GM19238 (cell line): ENCODE results near the gene MESP2.

Experiments used
- DNase-seq: peaks from one replicate; pipeline ENCODE4 v3.0.0; 2011; ENCODE audit warnings: low spot score; ENCODE audit not compliant: insufficient read length

The MESP2 gene, protein sequence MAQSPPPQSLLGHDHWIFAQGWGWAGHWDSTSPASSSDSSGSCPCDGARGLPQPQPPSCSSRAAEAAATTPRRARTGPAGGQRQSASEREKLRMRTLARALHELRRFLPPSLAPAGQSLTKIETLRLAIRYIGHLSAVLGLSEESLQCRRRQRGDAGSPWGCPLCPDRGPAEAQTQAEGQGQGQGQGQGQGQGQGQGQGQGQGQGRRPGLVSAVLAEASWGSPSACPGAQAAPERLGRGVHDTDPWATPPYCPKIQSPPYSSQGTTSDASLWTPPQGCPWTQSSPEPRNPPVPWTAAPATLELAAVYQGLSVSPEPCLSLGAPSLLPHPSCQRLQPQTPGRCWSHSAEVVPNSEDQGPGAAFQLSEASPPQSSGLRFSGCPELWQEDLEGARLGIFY

DNA sequence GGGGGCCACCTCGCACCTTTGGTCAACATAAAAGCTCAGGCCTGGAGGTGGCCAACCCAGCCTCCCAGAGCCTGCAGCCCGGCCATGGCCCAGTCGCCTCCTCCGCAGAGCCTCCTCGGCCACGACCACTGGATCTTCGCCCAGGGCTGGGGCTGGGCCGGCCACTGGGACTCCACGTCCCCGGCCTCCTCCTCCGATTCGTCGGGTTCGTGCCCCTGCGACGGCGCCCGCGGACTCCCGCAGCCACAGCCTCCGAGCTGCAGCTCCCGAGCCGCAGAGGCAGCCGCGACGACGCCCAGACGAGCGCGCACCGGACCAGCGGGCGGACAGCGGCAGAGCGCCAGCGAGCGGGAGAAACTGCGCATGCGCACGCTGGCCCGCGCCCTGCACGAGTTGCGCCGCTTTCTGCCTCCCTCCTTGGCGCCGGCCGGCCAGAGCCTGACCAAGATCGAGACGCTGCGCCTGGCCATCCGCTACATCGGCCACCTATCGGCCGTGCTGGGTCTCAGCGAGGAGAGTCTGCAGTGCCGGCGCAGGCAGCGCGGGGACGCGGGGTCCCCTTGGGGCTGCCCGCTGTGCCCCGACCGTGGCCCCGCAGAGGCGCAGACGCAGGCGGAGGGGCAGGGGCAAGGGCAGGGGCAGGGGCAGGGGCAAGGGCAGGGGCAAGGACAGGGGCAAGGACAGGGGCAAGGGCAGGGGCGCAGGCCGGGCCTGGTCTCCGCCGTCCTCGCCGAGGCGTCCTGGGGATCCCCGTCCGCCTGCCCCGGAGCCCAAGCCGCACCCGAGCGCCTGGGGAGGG, at the start of gene MESP2:
MESP2 (plus strand) TSS at position 59 of the 799 bp plus-strand sequence; CDS start at position 85, 26 bp downstream.
- DNase-seq, result peak; percentile 61

DNA sequence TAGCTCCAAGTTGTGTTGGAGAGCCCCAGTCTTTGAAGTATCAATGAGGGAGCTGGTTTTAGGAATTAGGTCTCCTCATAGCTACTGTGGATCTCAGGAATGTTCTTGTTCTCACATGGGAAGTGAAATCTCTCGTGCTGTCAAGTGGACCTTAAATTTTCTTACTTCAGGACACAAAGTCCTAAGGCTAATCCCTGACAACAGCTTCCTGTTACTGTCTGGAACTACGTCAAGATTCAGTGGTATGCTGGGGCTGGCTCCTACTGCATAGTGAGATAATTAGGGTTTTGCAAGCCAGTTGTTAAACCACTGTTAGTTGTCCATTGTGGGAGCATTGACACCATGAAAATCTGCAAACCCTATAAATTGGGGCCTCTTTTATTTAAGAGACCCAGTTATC, 47.9 kb upstream of the MESP2 start:
- DNase-seq, result no peak

DNA sequence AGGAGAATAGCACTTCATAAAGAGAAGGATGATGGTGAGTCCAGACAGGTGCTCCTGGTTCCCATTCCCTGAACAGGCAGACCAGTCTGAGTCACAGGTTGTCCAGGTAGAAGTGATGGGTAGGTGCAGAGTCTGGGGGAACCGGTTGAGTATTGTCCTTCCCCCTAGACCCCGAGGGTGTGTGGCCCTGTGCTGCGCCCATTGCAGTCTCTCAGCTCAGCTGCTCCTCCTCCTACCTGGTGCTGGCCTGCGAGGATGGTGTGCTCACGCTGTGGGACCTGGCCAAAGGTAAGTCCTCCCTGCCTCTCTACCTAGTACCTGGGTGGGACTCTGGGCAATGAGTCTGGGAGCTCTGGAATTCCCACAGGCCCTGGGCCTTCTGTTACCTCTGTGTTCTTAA, 44.9 kb upstream of the MESP2 start:
- no peak for DNase-seq

DNA sequence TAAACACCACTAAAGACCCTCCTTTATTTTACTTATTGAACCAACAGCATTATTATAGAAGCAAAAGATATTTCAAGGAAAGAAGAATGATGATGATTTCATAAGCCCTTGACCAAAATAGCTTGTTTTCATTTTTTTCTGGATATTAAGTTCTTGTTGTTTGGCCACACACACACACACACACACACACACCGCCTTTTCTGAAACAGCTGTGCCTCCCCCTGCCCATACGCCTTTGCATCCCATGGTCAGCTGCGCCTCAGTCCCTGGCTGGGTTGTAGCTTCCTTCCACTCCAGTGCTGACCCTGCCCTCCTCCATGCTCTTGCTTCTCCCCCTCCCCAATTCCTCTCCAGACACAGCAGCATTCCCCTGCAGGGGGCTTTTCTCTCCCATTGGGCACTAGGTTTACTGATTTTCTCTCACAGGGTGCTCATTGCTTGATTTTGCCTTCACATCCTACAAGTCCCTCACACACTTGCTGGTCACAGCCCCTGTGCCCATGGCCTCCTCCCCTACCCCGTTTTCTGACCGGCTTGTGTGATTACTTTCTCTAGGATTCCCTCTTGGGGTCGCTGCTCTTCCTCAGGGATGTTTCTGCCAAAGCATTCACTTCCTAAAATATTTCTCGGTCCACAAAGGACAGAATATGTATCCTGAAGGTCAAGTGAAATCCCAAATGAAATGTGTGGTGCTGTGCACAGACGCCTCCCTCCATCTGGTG, 43.5 kb upstream of the MESP2 start:
- DNase-seq, result no peak

DNA sequence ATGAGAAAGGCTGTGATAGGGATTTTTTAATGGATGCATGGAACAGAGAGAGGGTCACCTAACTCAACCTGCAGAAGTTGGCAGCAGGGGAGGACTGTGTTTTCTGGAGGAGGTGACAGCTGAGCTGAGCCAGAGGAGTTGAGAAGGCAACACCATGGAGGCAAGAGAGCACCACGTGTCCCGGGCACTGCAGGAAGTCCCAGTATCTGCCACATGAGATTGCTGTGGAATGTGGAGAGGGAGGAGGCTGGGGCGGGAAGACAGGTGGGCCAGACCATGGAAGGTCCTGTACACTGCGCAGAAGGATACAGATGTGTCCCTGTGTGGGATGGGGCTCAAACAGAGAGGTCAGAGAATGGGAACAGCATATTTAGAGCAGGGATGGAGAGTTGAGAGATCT, 40.4 kb upstream of the MESP2 start:
- no peak for DNase-seq

DNA sequence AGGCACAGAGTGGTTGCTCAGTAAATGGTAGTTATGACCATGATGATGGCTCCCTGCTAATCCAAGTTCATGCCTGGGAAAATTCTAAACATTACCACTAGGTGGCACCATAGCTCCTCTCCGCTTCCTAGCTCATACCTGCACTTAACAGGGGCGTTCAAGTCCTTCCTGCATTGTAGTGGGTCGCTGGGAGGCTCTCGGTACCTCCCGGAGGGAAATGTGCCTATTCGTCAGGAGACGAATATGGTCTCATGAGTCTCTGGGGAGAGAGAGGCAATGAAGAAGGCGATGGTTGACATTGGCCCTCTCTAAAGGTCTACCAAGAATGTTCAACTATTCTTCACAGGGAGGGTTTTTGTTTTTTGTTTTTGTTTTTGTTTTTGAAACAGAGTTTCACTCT, 36.0 kb upstream of the MESP2 start:
- DNase-seq, result peak; percentile 71

DNA sequence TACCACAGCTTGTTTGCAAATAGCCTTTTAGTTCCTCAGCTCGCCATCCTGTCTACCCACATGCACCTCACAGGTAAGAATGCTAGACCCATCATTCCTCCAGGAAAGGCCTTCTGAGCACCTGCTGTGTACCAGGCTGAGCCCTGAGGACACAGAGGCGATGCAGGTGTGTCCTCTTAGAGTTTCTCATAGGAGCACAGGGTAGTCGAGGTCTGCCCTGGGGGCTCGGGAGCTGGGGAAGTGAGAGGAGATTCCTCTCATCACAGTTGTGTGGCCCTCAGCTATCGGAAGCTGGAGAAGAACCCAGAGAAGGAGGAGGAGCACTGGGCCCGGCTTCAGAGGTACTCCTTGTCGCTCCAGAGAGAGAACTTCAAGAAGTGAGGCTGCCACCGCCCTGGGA, 33.1 kb upstream of the MESP2 start:
- DNase-seq, result no peak

DNA sequence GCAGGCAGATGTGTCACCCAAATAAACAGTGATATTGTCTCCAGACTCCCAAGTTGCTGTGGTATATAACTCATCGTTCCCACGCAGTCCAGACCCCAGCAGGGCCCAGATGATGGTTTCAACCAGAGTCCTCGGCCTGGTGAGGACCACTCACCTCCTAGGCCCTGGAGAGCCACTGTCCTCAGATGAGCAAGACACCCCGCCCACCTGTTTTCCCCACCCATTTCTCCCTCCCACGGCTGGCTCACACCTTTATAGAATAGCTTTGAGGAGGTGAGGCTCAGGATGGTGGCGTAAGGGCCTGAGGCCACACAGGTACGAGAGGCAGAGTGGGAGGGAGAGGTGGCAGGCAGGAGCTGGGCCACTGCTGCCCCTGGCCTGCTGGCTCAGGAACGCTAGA, 32.5 kb upstream of the MESP2 start:
- no peak for DNase-seq

DNA sequence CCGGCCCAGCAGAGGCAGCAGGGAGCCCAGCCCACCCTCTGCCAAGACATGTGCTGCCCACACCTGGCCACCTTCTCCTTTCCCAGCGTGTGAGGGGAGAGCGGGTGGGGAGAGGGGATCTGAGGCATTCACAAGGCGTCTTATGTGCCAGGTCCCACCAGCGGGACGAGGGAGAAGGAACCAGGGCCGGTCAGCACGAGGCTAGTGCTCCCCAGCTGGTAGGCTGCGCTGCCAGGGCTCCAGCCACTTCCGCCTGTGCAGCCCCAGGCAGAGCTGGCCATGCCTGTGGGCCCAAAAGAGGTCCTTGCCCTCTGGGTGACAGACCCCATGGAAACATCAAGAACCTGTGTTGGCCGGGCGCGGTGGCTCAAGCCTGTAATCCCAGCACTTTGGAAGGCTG, 31.0 kb upstream of the MESP2 start:
- DNase-seq, result no peak

DNA sequence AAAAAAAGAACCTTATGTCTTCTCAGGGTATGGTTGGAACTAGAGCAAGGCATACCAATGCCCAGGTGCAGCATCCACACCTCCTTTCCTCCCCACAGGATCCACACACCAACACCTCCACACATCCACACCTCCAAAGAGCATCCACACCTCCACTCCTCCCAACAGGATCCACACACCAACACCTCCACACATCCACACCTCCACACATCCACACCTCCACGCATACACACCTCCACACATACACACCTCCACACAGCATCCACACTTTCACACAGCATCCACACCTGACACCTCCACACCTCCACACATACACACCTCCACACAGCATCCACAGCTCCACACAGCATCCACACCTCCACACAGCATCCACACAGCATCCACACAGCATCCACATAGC, 30.4 kb upstream of the MESP2 start:
- no peak for DNase-seq

DNA sequence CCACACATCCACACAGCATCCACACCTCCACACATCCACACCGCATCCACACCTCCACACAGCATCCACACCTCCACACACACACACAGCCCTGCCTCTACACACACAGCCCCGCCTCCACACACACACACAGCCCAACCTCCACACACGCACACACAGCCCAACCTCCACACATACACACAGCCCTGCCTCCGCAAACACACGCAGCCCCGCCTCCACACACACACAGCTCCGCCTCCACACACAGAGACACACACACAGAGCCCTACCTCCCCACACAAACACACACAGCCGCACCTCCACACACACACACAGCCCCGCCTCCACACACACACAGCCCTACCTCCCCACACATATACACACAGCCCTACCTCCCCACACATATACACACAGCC, 29.7 kb upstream of the MESP2 start:
- DNase-seq, result no peak

DNA sequence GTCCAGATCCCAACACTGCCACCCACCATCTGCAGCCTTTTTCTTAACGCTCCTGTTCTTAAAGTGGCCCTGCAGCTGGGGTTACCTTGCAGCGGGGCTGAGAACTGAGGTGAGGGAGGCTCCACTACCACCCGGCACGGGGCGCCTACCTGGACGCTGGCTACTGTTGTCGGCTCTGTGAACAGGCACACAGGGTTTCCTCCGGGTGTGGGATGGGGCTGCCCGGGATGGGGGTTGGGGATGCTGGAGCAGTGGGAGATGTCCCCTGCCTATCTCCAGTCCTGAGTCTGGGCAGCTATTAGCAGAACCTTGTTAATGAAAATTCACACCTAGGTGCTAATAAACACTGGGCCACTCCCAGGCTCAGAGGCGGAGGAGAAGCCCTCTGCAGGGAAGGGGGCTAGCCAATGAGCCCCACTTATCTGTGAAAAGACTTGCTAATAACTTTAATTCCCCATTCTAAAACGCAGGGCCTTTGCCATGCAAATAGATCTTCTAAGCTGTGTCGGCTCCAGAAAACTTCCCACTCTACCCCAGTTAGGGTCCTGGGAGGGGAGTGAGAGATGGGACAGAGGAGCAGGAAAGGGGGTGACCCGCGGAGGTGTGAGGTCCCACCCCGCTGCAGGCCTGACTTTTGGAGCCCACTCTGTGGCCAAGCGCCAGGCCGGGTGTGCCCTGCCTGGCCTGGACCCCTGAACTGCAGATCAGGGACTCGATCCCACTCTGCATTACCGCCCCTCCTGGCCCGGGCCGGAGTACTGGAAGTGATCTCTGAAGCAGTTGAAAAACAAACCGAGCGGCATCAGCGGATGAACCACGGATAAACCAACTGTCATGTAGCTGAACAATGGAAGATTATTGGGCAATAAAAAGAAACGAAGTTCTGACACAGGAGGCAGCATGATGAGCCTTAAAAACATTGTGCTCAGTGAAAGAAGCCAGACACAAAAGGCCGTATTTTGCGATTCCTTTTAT, 28.1 kb upstream of the MESP2 start:
- DNase-seq, result no peak

DNA sequence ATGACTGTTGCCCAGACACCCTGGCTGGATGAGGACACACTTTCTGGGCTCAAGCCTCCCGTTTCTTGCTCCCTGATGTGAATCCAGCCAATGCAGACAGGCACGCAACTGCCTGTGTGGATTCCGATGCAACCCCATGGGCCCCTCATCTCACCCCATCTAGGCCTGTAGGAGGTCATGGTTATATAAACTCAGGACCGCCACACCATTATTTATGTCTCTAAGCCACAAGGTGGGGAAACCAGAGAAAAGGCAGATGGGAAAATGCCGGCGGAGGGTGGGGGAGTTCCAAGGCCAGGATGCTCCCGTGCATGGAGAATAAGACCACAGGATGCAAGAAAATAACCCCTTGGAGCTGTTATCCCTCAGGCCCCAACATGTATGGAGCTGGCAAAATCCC, 27.1 kb upstream of the MESP2 start:
- no peak for DNase-seq

DNA sequence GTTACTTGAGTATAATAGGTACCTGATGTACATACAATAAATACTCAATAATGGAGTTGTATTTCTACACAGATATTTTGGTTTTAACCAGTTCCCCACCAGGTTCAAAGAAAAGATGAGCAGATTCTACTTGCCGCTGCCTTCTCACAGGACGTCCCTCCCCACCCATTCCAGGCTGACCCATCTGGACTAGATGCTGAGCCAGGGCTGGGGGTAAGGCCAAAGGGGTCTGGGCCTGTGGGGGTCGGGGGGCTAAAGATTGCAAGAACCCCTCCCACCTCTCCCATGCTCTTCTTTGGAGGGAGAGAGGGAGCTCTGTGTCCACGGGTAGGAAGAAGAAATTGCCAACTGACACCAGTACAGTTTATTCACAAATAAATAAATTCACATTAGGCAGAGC, 26.6 kb upstream of the MESP2 start:
- DNase-seq, result no peak

DNA sequence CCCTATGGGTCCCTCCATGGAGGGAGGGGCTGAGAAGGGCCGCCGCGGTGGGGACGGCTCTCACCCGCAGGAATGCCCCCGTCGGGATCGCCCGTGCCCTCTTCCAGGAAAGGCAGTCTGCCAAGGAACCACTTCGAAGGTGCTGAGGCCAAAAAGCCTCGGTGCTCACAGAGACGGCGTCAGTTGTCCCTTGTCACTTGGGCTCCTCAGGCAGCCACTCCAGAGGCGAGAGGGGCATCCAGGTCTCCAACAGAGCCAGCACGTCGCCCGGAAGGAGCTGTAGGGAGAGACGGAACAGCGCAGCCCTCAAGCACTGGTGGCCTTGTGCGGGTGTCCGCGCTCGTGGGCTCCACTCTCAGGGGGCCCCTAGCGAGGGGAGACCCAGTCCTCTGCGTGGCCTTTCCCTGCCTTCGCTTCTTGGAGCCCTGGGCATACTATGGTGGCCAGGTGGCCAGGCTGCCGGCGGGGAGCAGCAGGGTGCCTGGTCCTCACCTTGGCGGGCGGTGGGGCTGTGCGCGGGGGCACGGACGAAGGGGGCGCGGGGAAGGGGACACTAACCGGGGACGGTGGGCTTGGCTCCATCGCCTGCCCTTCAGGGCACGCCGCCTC, 26.1 kb upstream of the MESP2 start:
- DNase-seq, result no peak

DNA sequence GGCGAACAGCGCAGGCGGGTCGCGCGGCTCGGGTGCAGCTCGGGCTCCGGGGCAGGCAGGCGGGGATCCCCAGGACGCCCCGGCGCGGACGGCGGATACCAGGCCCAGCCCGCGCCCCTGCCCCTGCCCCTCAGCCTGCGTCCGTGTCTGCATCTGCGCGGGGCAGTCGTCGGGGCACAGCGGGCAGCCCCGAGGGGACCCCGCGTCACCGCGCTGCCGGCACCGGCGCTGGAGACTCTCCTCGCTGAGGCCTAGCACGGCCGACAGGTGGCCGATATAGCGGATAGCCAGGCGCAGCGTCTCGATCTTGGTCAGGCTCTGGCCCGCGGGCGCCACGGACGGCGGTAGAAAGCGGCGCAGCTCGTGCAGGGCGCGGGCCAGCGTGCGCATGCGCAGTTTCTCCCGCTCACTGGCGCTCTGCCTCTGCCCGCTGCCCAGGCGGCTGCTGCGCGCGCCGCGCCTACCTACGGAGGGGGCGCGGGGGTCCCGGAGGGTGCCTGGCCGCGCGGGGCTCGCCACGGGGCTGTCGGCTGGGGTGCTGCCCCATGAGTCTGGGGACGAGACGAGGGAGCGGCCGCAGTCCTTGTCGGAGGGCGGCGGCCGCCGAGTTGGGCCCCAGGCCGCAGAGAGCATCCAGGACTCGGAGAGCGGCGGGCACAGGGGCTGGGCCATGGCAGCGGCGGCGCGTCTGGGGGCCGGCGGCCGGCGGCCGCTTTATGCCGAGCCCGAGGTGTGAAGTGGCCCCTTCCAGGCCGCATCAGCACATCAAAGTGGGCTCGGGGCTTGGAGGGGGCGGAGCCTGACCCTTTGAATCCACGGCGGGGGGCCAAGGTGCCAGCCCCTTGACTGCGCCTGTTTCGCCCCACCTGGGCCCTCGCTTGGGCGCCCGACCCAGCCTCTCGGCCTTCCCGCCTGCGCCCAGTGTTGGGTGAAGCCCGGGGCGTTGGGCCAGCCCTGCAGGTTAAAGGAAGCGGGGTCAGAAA, 25.3 kb upstream of the MESP2 start, which contains the start of gene MESP1:
MESP1 (minus strand) TSS at position 690 of the 983 bp plus-strand sequence; CDS start at position 672, 18 bp downstream.
- peak; percentile 96 for DNase-seq

DNA sequence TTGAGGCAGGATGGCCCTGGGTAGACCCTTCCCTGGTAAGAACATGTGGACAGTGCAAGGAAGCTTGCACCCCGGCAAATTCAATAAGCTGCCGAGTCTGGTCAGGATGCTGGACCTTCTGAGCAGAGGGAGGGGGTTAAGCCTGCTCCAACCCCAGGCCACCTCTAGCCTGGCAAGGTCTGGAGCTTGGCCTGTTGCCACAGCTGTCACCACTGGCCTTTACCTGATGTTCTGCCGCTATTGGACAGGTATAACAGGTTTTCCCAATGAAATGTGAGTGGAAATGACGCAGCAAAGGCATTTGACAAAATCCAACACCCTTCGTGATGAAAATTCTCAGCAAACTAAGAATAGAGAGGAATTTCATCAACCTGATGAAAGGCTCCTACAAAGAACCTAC, 24.4 kb upstream of the MESP2 start:
- DNase-seq, result no peak

DNA sequence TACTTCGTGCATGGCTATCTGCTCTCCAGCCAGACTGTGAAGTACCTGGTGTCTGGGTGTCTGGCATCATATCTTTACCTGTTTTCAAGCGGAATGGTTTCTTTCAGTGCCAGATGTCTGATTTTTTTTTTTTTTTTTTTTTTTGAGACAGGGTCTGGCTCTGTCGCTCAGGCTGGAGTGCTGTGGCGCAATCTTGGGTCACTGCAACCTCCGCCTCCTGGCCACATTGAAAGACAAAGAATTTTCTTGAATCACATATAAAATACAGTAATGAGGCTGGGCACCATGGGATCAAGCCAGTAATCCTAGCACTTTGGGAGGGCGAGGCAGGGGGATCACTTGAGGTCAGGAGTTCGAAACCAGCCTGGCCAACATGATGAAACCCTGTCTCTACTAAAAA, 22.3 kb upstream of the MESP2 start:
- DNase-seq, result no peak
